NCI-H510A treated with DMSO at 0.1 percent for 48 hours (cell line): Measurements from ENCODE around the gene SMAD7.
A peak's percentile ranks its signal among the peaks of the same experiment; 100 is the strongest.

Experiments used
- DNase-seq: peaks from one replicate; lab custom pipeline; 2025; lab: John Stamatoyannopoulos, UW

Gene SMAD7

GRCh38 chr18:48986851-48987761 lies 36.3 kb upstream of the SMAD7 start:
- no peak for DNase-seq

GRCh38 chr18:48985161-48985560 lies 34.4 kb upstream of the SMAD7 start:
- DNase-seq = no peak

- peak; percentile 45 for DNase-seq
Measured at GRCh38 chr18:48983793-48984437, 33.1 kb upstream of the SMAD7 start.

GRCh38 chr18:48982266-48982665 lies 31.5 kb upstream of the SMAD7 start:
- DNase-seq = no peak

GRCh38 chr18:48979944-48980890 lies 29.5 kb upstream of the SMAD7 start:
- no peak for DNase-seq

GRCh38 chr18:48977914-48978313 lies 27.1 kb upstream of the SMAD7 start:
- DNase-seq = no peak

- DNase-seq = peak; percentile 22
Measured at GRCh38 chr18:48975817-48976649, 25.3 kb upstream of the SMAD7 start.

- no peak for DNase-seq
Measured at GRCh38 chr18:48975120-48975816, 24.5 kb upstream of the SMAD7 start.

GRCh38 chr18:48974304-48975119 lies 23.7 kb upstream of the SMAD7 start:
- no peak for DNase-seq

GRCh38 chr18:48973731-48974130 lies 23.0 kb upstream of the SMAD7 start:
- DNase-seq = no peak

GRCh38 chr18:48968412-48969215 lies 17.8 kb upstream of the SMAD7 start:
- DNase-seq = no peak

GRCh38 chr18:48967545-48967944 lies 16.8 kb upstream of the SMAD7 start:
- no peak for DNase-seq

GRCh38 chr18:48966523-48966922 lies 15.8 kb upstream of the SMAD7 start:
- DNase-seq = no peak

GRCh38 chr18:48963586-48964470 lies 13.1 kb upstream of the SMAD7 start:
- no peak for DNase-seq

GRCh38 chr18:48962994-48963561 lies 12.3 kb upstream of the SMAD7 start:
- no peak for DNase-seq

- no peak for DNase-seq
Measured at GRCh38 chr18:48962252-48962993, 11.7 kb upstream of the SMAD7 start.

- no peak for DNase-seq
Measured at GRCh38 chr18:48961547-48961946, 10.8 kb upstream of the SMAD7 start.
